ENCODE results near the gene MARCHF6.
"Not testable (repeated sequence)": the region's sequence is repeated elsewhere in the genome, so short reads cannot be mapped to it uniquely, and the experiment has no call there.

The MARCHF6 gene

GRCh38 chr5:10324518-10325370 lies 28.8 kb upstream of the MARCHF6 start:
- DNase-seq = no peak

DNA sequence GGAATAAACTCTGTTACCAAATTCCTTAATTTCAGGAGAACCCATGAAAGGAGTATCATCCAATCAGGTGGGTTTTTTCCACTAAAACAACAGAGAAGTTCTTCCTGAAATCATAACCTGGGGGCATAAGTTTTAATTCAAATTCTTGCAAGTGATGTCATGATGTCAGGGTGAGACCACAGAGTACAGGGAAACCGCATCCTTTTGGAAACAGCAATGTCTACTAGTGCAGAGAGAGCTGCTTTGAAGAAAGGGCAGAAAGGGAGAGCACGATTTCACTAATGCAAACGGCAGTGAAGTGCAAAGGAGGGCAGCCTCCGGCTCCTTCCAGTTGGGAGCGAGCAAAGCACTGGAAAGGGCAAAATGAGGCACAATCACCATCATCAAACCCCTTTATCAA lies 25.2 kb upstream of the MARCHF6 start:
- DNase-seq = no peak

- DNase-seq = no peak
Observed at GRCh38 chr5:10329446-10329819, 24.1 kb upstream of the MARCHF6 start.

DNA sequence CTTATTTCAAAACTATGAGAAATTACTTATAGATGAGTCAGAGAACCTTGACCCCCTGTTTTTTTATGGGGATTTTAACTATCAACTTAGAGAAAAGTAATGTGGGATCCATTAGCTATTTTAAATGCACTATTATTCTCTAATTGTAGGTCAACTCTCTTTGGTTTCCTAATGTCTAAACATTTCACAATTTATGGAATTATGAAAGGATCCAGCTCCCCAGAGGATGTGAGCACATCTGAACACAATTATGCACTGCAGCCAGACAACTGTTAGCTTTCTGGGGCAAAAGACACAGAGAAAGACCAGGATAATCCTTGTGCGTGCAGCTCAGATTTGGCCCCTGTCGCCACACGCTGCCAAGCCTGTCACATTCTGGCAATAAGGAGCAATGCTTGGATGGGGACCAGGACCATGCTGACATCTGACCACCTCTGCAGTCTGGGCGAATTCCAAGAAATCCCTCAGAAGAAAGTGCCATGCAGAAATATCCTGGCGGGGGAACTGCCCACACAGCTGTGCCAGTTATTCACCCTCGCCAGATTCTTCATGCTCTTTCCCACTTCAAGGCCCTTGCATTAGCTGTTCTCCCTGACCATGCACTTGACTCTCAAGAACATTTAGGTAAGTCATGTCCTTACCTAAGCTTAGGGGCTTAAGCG lies 23.5 kb upstream of the MARCHF6 start:
- no peak for DNase-seq

GRCh38 chr5:10330511-10331230 lies 22.8 kb upstream of the MARCHF6 start:
- no peak for DNase-seq

DNA sequence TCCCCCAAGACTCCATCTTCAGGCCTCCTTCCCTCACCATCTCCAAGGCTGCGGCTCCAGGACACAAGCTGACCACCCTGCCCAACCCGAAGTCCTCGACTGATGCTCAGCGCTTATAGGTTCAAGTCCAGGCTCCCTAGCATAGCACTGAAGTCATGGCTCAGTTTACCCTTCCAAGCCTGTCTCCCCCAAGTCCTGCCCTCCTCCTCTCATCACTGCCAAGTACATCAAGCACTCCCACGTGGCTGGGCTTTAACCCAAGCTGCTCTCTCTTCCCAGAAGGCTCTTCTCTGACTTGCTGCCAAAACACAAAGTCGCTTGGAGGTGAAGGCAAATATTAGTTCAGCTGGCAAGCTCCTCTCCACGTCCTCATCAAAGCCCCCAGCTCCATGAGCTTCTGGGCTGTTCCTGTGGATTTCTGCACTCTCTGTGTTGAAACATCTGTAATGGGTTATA lies 22.1 kb upstream of the MARCHF6 start:
- no peak for DNase-seq

GRCh38 chr5:10332301-10332700 lies 21.2 kb upstream of the MARCHF6 start:
- no peak for DNase-seq

GRCh38 chr5:10333154-10334006 lies 20.1 kb upstream of the MARCHF6 start:
- no peak for DNase-seq

- DNase-seq = no peak
Observed at GRCh38 chr5:10334831-10335230, 18.7 kb upstream of the MARCHF6 start.

GRCh38 chr5:10335711-10336470 lies 17.6 kb upstream of the MARCHF6 start:
- DNase-seq = no peak

DNA sequence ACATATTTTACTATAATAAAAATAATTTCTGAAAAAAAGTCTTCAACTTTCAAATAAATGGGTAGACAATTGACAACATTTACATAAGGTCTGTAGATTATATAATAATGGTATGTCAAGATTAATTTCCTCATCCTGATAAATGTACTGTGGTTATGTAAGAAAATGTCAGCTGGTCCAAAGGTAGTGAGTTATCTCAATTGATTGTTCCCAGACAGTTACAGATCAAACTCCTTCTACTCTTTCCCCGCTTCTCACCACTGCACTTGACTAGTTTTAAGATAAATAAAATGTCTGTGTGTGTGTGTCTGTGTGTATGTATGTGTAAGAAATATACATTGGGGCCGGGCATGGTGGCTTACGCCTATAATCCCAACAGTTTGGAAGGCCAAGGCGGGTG lies 16.4 kb upstream of the MARCHF6 start:
- no peak for DNase-seq

DNA sequence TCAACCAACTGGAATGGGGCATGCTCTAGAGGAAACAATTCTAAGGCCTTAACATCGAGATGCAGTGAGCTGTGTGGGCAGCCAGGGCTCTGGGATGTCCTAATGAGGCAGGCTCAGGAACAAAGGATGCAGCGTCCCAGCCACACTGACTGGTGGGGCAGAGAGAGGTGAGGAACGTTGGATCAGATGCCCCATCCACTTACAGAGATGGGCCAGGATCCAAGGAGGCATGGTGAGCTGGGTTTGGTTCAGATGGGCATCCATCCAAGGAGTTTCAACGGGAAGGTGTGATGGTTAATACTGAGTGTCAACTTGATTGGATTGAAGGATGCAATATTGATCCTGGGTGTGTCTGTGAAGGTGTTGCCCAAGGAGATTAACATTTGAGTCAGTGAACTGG lies 15.5 kb upstream of the MARCHF6 start:
- no peak for DNase-seq

- DNase-seq = no peak
Observed at GRCh38 chr5:10338686-10339057, 14.8 kb upstream of the MARCHF6 start.

DNA sequence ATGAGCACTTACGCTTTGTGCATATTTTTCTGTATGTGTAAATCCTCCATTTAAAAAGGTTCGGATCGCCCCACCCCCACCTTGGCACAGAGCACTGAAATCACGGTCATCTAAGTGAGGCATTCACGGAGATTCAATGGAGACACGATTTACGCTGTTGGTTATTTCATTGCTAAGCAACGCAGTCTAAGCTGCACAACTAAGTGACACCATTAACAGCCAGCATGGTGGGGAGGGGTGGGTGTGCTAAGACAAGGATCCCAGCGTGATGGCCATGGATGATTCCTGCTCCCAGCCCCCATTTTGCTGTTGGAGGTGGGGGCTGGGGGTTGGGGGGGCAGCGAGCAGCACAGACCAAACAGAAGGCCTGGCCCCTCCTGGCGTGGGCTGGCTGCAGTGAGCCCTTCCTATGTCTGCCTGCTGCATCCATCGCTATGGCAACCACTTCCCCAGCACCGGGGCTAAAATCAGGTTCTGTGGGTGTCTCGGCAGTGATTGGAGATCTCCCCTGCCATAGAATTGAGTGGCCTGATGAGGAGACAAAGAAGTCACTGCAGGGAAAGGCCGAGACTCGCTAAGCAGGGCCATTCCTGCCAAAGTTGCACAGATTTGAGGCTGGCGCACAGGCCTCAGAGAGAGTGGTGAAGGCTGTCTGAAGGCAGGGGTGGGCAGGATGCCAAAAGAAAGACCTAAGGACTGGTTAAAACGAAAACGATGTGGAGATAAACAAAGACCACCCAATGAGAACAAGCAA lies 14.3 kb upstream of the MARCHF6 start:
- no peak for DNase-seq

GRCh38 chr5:10339958-10340357 lies 13.5 kb upstream of the MARCHF6 start:
- DNase-seq = no peak

- DNase-seq = no peak
Observed at GRCh38 chr5:10343486-10343885, 10.0 kb upstream of the MARCHF6 start.

DNA sequence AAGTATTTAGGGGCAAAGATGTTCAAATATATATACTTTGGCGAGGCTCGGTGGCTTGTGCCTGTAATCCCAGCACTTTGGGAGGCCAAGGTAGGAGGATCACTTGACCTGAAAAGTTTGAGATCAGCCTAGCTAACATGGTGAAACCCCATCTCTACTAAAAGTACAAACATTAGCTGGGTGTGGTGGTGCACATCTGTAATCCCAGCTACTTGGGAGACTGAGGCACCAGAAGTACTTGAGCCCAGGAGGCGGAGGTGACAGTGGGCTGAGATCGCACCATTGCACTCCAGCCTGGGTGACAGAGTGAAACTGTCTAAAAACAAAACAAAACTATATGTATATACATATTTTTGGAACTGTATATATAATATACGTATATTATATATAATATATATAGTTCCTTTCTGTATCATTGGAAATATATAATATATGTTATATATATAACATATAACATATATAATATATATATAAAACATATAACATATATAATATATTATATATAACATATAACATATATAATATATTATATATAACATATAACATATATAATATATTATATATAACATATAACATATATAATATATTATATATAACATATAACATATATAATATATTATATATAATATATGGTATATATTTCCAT lies 8.9 kb upstream of the MARCHF6 start:
- DNase-seq = not testable (repeated sequence)

DNA sequence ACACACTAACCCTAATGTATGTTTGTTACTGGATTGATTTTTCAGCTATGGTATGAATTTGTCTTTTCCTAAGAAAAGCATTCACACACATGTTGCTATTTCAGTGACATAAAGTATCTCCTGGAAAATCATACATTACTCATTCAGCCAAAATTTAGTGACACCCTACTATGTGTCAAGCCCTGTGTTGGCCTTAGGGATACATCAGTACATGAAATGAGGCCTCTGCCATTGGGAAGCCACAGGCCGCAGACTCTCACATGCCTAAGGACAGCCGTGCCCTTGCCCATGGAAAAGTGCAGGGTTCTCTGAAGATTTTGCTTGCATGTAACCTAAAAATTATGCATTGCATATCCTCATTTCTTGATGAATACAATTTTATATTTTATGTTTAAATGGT lies 5.2 kb upstream of the MARCHF6 start:
- no peak for DNase-seq

GRCh38 chr5:10351199-10351905 lies 2.1 kb upstream of the MARCHF6 start:
- no peak for DNase-seq

DNA sequence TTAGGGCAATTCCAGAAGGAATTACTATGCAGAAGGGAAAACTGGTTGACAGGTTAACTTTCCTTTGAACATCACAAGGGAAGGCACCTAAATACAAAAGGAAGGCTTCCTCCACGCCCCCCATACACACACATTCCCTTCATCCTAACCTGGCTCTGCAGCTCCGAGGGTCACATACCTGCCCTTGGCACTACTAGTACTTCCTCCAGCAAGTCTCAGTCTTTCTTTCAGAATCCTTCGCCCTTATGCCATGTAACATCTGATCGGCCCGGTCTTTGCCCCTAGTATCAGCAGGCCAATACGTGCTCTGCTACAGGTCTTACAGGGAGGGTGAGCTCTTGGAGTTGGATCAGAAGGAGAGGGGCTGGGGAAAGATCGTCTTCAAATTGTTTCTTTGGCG lies 1.6 kb upstream of the MARCHF6 start:
- DNase-seq = no peak
